ENCODE data around the gene SPATS2. TPM values are rescaled to one million over a fixed set of nuclear protein-coding genes. Genes with fewer than 3 reads are reported as not detected.

SPATS2 gene
- total and polyA plus RNA-seq, 10 of the 15 experiments (the other 5 are each of a cell fraction or from before 2014, with no cell fraction given): 9.0 to 54.2 (median 27.5) TPM

GRCh38 chr12:49335955-49336644, 31.2 kb upstream of the SPATS2 start:
- Histone ChIP-seq H3K79me2 (ENCODE audit: control insufficient read depth, insufficient read depth, low read length) (no peaks in the 10 kb centered on the region), H4K20me1 (ENCODE audit: control insufficient read depth, insufficient read depth) (no peaks in the 10 kb centered on the region; the same call in 1 of the 2 replicates), H2AFZ (ENCODE audit: control insufficient read depth, low read depth, low read length) (no peak overlapping the region), H3K36me3 (ENCODE audit: control insufficient read depth in 2 of 2, insufficient read depth in 2 of 2, low read length in 1 of 2) (no peaks in the 10 kb centered on the region; a peak in 1 of 4 replicates), H3K27me3 (replicated peaks in 1 of 2; ENCODE audit: control insufficient read depth in 2 of 2, insufficient read depth in 2 of 2, low read length in 1 of 2) (peaks cover 11 to 16% of the 10 kb centered on the region in 2 experiments), H3K9me3 (replicated peaks; ENCODE audit: control insufficient read depth, insufficient read depth, low read length) (no peaks in the 10 kb centered on the region; the same call in 2 of the 3 replicates), H3K4me1 (ENCODE audit: control insufficient read depth, insufficient read depth, low read length) (no peaks in the 10 kb centered on the region), H3K27ac (ENCODE audit: control insufficient read depth, insufficient read depth) (no peak overlapping the region), H3K4me2 (ENCODE audit: control insufficient read depth, insufficient read depth) (no peak overlapping the region; the same call in 1 of the 2 replicates), H3K9ac (ENCODE audit: control insufficient read depth, insufficient read depth, low read length) (no peak overlapping the region), H3K4me3 (no peak overlapping the region)
- intact Hi-C loops (cut with micrococcal nuclease; ENCODE audit: unreplicated experiment): no loop called here
- ChIA-PET SMC1A (ENCODE audit: uncharacterized antibody, unreplicated experiment) (no interaction called here), RAD21 (ENCODE audit: unreplicated experiment) (no interaction called here), CTCF (interaction anchor here (0.9 to 4.7 kb wide), 3 partner anchors 11 to 47 kb away, joined by 3 to 25 read pairs (median 5); no protein-coding TSS in a partner anchor), POLR2A (no interaction called here)
- no TSS peak for BruUV-seq (replicated peaks)
- FAIRE-seq: no peak
- TF ChIP-seq SMC3 (IDR thresholded peaks at IDR 0.05; ENCODE audit: borderline replicate concordance, low read length) (no peak), ZNF687 (IDR thresholded peaks at IDR 0.05) (no peak), CREM (IDR thresholded peaks at IDR 0.05; ENCODE audit: low read depth) (no peak), PML (IDR thresholded peaks at IDR 0.05; ENCODE audit: low read length) (no peak), RELA (IDR thresholded peaks at IDR 0.05; ENCODE audit: borderline replicate concordance, partially characterized antibody) (no peak), ZNF207 (IDR thresholded peaks at IDR 0.05; ENCODE audit: borderline replicate concordance) (no peak), RAD51 (IDR thresholded peaks at IDR 0.05) (no peak), ATF3 (IDR thresholded peaks at IDR 0.05; ENCODE audit: borderline replicate concordance, extremely low read depth, low read depth, low read length) (no peak)
- no peak for DNase-seq (ENCODE audit: low read depth, low spot score)
- no peak for ATAC-seq
- WGBS (ENCODE audit: insufficient coverage, insufficient replicate concordance, low lambda C conversion rate, missing lambda C conversion rate): 53% methylated on average over 56 of the region's 72 CpGs
- in situ Hi-C loops (cut with MboI): loop anchor here (5.0 kb wide), 1 partner anchor 49 kb away; no protein-coding TSS in a partner anchor
